LHCN-M2 (cell line): ENCODE measurements around the gene NET1. TPM values are rescaled to one million over a fixed set of nuclear protein-coding genes. Genes with fewer than 3 reads are reported as not detected.
"Not testable (repeated sequence)": the region's sequence is repeated elsewhere in the genome, so short reads cannot be mapped to it uniquely, and the experiment has no call there.

Source experiments
- DNase-seq: peaks from one replicate; pipeline ENCODE4 v3.0.0-alpha.2; 2012; ENCODE audit warnings: low read depth
- total RNA-seq: library from RNA; depleted of rRNA; stranded (reverse); fragments of >200 nt; gene quantifications from 2 replicates; pipeline ENCODE4 v1.2.3, GENCODE V29; 2014

The NET1 gene
- total RNA-seq, 1 experiment from 2014 or later = 56.2 TPM

DNA sequence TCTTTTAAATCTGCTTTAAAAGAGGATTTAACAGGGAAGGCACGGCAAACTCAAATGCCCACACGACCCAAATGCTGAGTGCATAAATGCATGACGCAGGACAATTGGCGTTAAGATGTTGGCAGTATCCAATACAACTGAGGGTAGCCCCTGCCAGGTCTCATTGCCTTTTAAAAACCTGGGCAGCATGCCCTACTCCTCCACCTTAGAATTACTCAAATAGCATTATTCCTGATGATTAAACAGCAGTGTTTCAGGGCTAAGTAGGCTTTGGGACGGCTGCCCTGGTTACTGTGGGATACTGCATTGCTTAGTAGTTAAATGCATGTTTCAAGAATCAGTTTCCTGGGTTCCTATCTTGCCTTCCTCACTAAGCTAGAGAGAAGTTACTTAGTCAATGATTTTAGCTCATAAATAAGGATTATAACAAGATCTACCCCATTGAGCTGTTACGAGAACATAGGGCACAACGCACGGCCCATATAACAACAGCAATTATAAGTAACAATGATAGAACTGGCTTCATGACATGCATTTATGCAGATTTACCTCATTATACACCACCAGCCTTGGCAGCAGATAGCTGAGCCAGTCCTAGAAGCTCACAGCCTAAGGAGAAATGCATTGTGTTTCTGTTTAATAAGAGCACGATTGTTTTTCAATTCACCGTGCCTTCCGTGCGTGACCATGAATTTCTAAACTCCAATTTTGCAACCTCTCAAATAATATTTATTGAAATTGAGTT is 15.6 kb upstream of the NET1 start:
- no peak for DNase-seq

DNA sequence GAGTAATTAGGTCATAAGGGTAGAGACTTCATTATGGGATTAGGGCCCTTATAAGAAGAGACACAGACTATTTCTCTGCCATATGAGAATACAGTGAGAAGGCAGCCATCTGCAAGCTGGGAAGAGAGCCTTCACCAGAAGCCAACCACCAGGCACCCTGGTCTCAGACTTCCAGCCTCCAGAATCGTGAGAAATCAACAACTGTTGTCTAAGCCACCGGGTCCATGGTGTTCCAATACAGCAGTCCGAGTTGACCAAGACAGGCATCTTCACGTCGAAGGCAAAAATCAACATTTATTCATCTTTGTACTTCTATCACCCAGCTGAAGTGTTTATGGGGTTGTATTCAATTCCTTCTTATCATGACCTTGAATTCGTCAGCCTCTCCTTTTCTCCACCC is 13.0 kb upstream of the NET1 start:
- no peak for DNase-seq

DNA sequence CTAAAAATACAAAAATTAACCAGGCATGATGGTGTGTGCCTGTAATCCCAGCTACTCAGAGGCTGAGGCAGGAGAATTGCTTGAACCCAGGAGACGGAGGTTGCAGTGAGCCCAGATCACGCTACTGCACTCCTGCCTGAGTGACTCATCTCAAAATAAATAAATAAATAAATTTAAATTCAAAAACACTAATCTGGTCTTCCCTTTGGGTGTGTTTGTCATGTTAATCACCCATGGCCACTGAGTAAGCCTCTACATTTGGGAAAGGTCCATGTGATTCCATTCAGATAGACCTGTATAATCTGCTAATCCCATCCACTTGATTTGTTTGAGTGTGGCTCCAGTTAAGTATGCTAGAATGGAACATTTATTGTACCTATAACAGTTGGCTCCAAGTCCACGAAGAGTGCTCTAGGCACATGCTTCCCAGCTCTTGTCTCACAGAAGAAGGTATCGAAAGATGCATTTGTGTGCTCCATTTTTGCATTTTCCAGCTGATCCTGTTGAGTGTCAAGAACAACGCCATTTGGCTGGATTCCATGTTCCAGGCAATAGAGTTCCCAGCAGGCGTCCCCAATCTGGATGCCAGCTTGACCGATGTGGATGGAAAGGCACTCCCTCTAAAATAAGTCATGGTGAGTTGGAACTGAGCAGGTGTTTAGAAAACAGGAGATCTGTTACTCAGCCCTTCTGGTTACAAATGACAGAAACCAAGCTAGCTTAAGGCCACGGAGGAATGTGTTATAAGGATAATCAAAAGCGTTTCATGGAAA is 11.7 kb upstream of the NET1 start:
- peak; percentile 43 for DNase-seq

DNA sequence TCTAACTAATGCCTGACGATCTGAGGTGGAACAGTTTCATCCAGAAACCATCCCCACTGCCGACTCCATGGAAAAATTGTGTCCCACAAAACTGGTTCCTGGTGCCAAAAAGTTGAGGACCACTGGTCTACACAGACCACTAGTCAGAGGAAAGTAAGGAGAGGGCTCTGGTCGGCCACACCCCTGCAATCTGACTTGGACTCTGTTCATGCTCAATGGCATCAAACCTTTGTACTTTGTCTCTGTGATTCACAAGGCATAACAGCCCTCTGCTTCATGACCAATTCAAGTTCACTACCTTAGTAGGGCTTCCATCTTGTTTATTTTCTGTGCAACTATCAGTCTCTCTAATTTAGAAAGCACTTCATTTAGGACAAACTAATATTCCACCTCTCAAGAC is 9.6 kb upstream of the NET1 start:
- DNase-seq = no peak

DNA sequence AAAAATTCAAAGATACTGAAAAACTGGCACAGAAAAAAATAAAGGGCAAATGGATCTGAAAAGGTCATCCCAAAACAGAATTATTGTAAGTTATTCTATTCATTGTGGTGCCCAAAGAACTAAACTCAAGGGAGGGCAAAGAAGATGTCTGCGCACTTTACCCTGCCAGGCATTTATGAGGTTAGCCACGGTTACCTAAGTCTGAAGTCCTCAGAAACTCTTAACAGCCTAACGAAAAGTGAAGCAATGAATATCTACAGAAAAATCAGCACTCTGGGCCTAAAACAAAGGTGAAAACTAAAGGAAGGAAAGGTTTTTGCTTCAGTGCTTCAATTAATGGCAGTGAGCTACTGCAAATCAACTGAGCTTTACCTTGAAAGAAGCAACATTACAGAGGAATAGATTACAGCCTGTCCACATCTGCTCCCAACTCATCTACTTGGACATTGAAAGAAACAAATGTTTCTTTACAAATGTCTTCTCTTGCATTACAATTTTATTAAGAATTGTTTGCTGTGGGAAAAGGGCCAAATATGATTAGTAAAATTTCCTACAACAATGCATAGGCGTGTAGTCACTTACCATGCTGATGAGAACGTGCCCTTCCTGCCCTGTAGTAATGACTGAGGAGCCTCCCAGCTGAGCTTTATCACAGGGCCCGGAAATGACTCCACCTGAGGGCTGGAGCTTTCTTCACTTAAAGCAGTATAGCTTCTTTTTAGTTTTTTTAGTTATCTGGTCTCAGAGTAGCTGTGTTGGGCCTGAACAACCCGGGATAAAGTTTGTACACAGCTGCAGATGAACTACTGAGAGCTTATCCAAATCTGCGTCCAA is 7.9 kb upstream of the NET1 start, which contains the start of gene TUBAL3:
TUBAL3 (minus strand) TSS at position 621 of the 834 bp plus-strand sequence; CDS start at position 585, 36 bp downstream.
- no peak for DNase-seq

DNA sequence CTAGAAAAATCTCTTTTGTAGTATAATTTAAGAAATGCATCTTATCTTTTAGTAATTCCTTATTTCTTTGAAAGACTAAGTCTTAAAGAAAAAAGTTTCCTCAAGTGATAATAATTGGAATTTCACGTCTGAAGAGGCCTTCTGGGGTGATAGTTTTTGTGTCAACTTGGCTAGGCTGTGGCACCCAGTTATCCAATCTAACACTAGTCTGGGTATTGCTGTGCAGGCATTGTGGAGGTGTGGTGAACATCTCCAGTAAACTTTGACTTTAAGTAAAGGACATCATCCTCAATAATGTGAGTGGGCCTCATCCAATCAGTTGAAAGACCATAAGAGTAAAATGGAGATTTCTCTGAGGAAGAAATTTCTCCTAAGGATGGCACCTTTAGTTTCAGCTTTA is 5.4 kb upstream of the NET1 start:
- no peak for DNase-seq

DNA sequence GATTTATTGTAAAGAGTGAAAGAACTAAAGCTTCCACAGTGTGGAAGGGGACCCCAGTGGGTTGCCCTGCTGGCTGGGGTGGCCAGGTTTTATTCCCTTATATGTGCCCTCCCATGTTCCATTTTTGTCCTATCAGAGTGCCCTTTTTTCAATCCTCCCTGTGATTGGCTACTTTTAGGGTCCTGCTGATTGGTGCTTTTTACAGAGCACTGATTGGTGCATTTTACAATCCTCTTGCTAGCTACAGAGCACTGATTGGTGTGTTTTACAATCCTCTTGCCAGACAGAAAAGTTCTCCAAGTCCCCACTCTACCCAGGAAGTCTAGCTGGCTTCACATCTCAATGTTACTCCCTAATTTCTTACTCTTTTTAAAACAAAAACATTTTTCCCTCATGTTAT is 1.6 kb upstream of the NET1 start:
- not testable (repeated sequence) for DNase-seq

DNA sequence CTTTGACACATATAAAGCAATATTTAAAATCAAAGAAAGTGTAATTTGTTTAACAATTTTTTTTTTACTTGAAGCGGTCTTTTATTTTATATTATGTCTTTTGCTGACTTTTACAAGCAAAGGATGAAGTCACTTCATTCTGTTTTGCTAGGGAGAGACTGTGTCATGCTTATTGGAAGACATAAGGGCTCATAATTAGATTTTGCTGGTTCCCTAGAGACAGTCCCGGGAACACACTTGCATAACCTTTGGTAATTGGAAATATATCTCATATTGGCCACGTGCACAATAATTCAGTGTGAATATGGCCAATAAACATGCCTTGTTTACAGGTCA is 448 bp upstream of the NET1 start:
- DNase-seq = peak; percentile 3

DNA sequence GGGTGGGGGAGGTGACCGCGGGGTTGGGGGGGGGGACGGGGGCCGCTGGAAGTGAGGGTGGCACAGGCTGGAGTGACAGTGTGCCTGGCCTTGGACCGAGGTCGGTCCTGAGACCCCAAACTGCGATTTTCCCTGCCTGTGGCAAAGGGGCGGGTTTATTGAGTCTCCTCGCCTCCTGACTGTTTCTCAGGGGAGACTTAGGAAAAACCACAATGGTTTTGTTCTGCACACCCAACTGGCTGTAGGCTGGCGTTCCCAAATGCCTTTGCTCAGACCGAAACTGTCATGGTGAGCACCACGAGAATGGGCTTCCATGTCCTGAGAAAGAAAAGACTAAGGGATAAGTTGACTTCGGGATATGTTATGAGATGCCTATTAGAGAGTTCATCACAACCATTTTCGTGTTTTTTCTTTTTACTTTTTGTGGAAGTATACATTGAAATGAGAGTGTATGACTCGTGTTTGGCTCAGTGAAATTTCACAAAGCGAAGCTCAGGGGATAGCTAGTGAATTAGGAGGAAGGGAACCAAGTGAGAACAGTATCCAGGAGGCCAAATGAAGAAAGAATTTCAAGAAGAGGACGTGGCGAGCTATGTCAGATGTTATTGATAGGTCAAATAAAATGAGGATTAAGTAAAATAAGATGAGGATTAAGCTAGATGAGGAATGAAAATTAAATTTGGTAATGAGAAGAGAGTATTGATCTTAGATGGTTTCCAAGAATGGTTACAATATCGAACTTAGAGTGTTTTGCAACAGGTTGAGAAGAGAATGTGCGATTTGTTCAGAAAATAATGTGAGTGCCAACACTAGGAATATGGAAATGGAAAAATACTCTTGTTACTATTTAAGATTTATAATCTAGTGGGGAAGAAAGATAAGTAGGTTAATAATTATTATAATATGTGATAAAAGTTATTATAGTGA is 918 bp downstream of the NET1 start:
- peak; percentile 78 for DNase-seq

DNA sequence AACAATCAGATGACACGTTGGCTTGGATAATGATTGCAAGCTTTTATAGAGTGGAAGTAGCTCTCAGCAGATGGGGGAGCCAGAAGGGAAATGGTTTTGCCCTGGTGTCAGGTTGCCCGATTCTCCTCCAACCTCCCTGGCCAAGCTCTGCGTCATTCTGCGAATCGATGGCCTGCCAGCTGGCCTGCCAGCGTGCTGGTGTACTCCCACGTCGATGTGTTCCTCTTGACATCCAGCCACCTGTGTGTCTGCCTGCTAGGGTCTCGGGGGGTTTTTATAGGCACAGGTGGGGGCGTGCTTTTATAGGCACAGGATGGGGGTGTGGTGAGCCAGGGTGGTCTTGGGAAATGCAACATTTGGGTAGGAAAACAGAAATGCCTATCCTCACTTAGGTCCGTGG is 4.6 kb downstream of the NET1 start:
- no peak for DNase-seq

DNA sequence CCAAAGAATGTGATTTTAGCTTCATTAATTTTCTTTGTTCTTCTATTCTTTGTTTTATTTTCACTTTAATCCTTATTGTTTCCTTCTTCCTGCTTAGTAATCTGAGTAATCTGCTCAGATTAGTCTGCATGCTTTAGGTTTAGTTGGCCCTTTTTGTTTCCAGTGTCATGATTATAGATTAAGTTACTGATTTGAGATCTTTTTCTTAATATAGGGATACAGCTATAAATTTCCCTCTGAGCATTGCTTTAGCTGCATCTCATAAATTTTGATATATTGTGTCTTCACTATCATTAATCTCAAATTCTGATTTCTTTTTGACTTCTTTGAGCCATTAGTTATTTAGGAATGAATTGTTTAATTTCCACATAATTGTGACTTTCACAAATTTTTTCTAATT is 6.2 kb downstream of the NET1 start:
- DNase-seq = no peak

DNA sequence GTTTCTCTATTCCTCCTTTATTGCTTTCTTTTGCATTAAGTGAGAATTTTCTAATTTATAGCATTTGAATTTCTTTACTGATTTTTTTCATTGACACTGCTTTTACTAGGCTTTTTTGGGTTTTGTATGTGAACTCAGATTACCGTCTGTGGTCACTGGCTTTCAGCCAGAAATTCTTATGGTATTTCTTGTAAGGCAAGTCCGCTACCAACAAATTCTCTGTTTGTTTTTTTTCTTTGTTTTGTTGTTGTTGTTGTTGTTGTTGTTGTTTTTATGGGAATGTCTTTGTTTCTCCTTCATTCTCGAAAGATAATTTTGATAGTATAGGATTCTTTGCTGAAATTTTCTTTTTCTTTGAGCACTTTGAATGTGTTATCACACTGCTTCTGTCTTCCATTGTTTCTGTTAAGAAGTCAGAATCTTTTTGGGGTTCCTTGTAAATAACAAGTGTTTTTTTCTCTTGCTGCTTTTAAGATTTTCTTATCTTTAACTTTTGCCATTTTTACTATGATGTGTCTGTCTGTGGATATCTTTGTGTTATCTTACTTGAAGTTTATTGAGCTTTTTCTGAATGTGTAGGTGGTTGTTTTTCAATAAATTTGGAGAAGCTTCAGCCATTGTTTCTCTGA is 7.2 kb downstream of the NET1 start:
- peak; percentile 49 for DNase-seq

DNA sequence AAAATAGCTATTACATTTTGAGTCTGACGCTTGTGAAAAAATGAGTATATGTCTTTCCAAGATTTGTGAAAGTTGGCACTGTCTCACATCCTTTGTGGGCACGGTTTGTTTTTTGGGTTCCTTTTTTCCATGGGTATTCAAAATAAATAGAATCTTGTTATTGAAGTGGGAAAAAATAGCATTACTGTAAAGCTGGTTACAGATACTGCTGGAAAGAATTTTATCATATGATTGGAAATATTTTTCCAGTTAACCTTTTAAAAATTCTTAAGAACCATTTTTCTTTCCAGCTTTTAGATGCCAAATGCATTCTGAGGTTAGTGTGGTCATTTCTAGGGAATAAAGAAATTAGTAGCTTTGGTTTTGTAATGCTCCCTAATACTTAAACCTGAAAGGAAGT is 11.4 kb downstream of the NET1 start:
- no peak for DNase-seq

DNA sequence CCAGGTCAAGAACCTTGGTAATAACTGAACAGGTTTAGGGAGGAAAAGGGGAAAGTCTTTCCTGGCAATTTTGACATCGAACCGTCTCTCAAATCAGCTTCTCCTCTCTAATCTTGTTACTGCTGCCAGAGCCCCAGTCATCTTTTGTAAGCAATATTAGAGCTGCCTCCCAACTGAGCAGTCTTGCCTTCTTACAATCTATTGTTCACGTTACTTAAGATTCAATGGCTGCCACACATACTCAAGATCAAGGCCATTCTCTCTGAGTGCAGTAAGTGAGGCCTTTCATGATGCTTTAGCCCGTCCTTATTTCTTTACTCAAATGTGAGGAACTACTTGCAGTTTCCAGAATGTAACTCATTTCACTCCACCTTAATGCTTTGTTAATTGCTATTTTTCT is 12.4 kb downstream of the NET1 start:
- DNase-seq = no peak

DNA sequence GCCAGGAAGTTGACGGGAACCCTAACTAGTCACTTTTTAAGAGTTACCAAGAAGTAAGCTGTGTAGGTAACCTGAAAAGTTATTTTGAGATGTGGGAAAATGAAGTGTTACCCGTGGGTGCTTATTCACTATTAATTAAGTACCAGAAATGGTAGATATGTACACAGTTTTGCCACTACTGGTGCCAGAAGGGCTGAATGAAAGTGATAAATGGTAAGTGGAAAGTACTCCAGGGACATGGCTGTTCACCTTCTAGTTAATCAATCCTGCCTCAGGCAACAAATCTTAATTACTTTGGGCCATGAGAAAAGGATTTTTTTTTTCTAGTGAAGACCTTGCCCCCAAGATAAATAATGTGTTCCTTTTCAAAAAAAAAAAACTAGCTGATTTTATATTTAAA is 15.8 kb downstream of the NET1 start:
- no peak for DNase-seq

DNA sequence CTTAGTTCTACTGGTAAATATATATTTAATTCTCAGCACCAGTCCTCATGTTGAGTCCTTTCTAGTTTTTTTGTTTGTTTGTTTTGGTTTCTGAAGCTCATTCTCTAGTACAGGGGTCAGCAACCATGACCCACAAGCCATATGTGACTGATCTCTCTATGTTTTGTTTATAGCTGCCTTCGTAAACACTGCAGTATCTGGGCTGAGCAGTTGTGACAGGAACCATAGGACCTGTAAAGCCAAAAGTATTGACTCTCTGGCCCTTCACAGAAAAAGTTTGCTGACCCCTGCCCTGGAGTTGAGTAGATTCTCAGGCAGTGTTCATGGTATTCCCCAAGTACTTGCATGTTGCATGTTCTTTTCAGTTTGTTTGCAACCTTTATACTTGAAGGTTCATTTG is 20.8 kb downstream of the NET1 start:
- DNase-seq = peak; percentile 29

DNA sequence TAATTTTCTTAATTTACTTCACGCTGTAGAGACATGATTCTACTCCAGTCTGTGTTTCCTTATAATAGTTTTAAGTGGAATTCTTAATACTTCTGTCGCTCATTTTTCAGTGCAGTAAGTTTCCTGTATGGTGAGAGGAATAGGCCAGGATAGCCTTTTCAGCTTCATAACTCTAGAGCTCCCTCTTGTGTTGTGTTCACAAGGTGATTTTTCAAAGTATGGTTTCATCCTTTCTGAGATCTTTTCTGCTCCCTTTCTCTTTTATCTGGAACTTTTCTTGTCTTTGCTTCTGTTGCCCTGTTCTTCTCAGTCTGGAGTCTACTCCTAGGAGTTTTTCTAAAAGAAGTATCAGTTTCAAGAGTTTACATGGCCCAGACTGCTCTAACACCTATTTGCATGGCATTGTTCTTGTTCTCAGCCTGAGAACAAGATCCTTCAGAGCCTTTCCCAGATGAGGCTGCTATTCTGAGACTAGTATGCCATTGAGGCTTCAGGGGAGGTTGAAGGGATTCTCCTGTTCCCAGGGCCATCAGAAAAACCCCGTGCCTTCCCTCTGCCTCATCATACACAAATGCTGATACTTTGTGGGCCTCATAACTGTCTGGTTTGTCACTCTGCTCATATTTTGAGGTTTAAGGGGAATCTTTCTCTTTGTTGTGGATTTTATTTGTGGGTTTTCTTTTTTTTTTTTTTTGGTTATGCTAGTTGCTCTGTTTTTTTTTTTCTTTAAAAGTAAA is 21.8 kb downstream of the NET1 start:
- DNase-seq = peak; percentile 87

DNA sequence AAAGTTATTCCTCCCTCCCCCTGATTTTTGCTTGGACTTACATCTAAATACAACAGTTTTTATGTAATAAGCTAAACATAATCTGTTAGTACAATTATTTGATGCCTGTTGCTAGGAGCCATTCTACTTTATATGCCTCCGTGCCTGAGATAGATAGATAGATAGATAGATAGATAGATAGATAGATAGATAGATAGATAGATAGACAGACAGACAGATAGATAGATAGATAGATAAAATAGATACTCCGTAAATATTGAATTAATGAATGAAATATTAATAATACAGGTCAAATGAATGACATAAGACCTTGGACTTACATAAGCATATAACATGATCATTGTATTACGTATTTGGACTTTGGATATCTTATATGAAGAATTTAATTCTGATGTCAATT is 23.0 kb downstream of the NET1 start:
- DNase-seq = no peak

DNA sequence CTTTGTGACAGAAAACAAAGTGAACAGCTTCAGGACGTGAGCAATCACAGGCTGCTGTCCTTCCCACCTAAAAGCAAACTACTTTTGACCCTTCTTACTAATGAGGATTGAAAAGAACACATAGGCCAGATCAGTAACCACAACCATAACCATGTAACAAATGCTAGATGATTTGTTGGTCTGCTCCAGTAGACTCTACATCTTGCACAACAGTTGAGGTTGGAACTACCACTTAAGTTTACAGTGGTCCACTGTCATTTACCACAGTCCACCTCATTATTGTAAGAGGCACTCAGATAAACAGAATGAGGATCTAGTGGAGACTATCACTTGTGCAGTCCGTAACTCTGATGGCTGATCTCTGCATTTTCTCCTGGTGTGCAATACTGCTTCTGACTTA is 27.8 kb downstream of the NET1 start:
- no peak for DNase-seq

DNA sequence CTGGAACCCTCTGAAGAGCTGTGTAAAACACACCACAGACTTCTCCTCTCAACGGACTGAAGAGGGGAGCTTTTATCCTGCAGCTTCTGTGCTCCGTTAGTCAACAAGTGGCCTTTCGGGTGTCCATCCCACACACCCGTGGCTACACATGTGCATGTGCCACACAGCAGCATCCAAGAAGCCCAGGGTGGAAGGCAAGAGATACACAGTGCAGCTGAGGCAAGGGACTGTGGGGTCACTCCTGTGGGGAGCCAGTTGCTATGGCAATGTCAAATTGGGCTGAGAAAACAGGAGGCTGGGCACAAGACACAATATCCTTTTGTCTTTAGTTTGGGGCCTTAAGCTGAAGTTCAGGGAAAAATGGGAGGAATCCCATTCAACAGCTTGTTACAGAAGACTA is 28.7 kb downstream of the NET1 start:
- DNase-seq = no peak
